H1 (cell line): ENCODE results near the gene COBLL1. TPM values are rescaled to one million over a fixed set of nuclear protein-coding genes. Genes with fewer than 3 reads are reported as not detected.

Experiments used
- CTCF ChIA-PET: fragments of 300-600 bp; sonication (Branson Sonifier 250); formaldehyde crosslinking; loops from one replicate; lab custom pipeline; 2021; ENCODE audit not compliant: partially characterized antibody; lab: Charles Lee
- POLR2A ChIA-PET: fragments of 300-600 bp; sonication (Branson Sonifier 250); formaldehyde crosslinking; loops from one replicate; lab custom pipeline; 2021; ENCODE audit warnings: inconsistent platforms; ENCODE audit not compliant: partially characterized antibody; lab: Charles Lee
- DNase-seq, 2 experiments: peaks; one replicate each; pipeline versions ENCODE4 v3.0.0 to v3.0.0-alpha.2; 2010 to 2022; ENCODE audit warnings: low spot score in 2 of 2, low read depth in 1 of 2, mixed read lengths in 1 of 2
- FAIRE-seq: peaks from 2 replicates; lab custom pipeline; 2011; peaks lifted over from hg19 to GRCh38; lab: Jason Lieb, UNC
- H2AFZ ChIP-seq: 2 replicates; pipeline ENCODE4 v1.8.1; 2012; ENCODE audit warnings: low read length, inconsistent platforms
- H2AK5ac ChIP-seq: 2 replicates; pipeline ENCODE4 v1.6.1; 2013; ENCODE audit warnings: low read depth, low read length
- H2BK120ac ChIP-seq: replicated peaks from 2 replicates; pipeline ENCODE3; 2013; ENCODE audit warnings: low read depth, low read length, inconsistent platforms
- H2BK12ac ChIP-seq: 2 replicates; pipeline ENCODE4 v1.6.1; 2013; ENCODE audit warnings: low read depth, low read length
- H2BK15ac ChIP-seq: 2 replicates; pipeline ENCODE4 v1.6.1; 2013; ENCODE audit warnings: low read length
- H2BK20ac ChIP-seq: 2 replicates; pipeline ENCODE4 v1.6.1; 2013; ENCODE audit warnings: low read length
- H2BK5ac ChIP-seq: 2 replicates; pipeline ENCODE4 v1.6.1; 2013; ENCODE audit warnings: low read depth, low read length
- H3K14ac ChIP-seq: 2 replicates; pipeline ENCODE4 v1.6.1; 2013; ENCODE audit warnings: inconsistent platforms; ENCODE audit not compliant: insufficient read length
- H3K18ac ChIP-seq: 2 replicates; pipeline ENCODE4 v1.6.1; 2013; ENCODE audit warnings: low read length; ENCODE audit errors: extremely low read depth
- H3K23ac ChIP-seq: 2 replicates; pipeline ENCODE4 v1.6.1; 2013; ENCODE audit warnings: inconsistent platforms; ENCODE audit not compliant: insufficient read length
- H3K23me2 ChIP-seq: 2 replicates; pipeline ENCODE4 v1.6.1; 2013; ENCODE audit warnings: low read depth, low read length
- H3K27ac ChIP-seq: 2 replicates; pipeline ENCODE4 v1.6.1; 2011; ENCODE audit warnings: low read depth, low read length, inconsistent platforms
- H3K27me3 ChIP-seq, 4 experiments: replicated peaks in 1 of 4; 1 replicate in 1 of 4; 2 replicates in 3 of 4; pipeline versions ENCODE4 v1.6.1 to v1.8.1; 2011 to 2013; ENCODE audit warnings: low read length in 3 of 4, mild to moderate bottlenecking in 3 of 4, inconsistent platforms in 2 of 4, mixed read lengths in 2 of 4, moderate library complexity in 1 of 4; ENCODE audit not compliant: control insufficient read depth in 3 of 4, insufficient read depth in 3 of 4; ENCODE audit errors: extremely low read depth in 1 of 4
- H3K36me3 ChIP-seq, 4 experiments: 2 replicates each; pipeline versions ENCODE4 v1.6.1 to v1.8.1; 2011 to 2013; ENCODE audit warnings: mild to moderate bottlenecking in 4 of 4, low read length in 3 of 4, moderate library complexity in 2 of 4, control low read depth in 1 of 4, inconsistent platforms in 1 of 4; ENCODE audit not compliant: insufficient read depth in 4 of 4, control insufficient read depth in 2 of 4
- H3K4ac ChIP-seq: replicated peaks from 2 replicates; pipeline ENCODE3; 2013; ENCODE audit warnings: low read length, low read depth, mixed read lengths, inconsistent platforms; ENCODE audit not compliant: insufficient read length
- H3K4me1 ChIP-seq, 4 experiments: replicated peaks in 1 of 4; 1 replicate in 1 of 4; 2 replicates in 3 of 4; pipeline versions ENCODE4 v1.6.1 to v1.8.1; 2011 to 2013; ENCODE audit warnings: low read length in 3 of 4, inconsistent platforms in 2 of 4, mixed read lengths in 1 of 4; ENCODE audit not compliant: insufficient read depth in 4 of 4, control insufficient read depth in 3 of 4
- H3K4me2 ChIP-seq, 2 experiments: 2 replicates each; pipeline versions ENCODE4 v1.6.1 to v1.8.1; 2011 to 2013; ENCODE audit warnings: low read depth in 2 of 2, low read length in 2 of 2, control low read depth in 1 of 2, inconsistent platforms in 1 of 2, mild to moderate bottlenecking in 1 of 2; ENCODE audit not compliant: insufficient read depth in 1 of 2
- H3K4me3 ChIP-seq, 4 experiments: fragments of 200-600, 300-600 bp in 1 of 4; sonication (generic), shearing (Covaris generic), sonication (Bioruptor Twin) in 1 of 4; 2 replicates each; pipeline versions ENCODE4 v1.5.1 to v1.8.1; 2011 to 2016; ENCODE audit warnings: low read length in 4 of 4, low read depth in 3 of 4, control low read depth in 2 of 4, inconsistent platforms in 2 of 4, mild to moderate bottlenecking in 2 of 4, mixed read lengths in 1 of 4, moderate library complexity in 1 of 4; ENCODE audit not compliant: insufficient read depth in 2 of 4; ENCODE audit errors: extremely low read depth in 1 of 4
- H3K56ac ChIP-seq: replicated peaks from 2 replicates; pipeline ENCODE3; 2013; ENCODE audit warnings: low read depth, mild to moderate bottlenecking, mixed read lengths, low read length, inconsistent platforms; ENCODE audit not compliant: insufficient read length
- H3K79me1 ChIP-seq: 2 replicates; pipeline ENCODE4 v1.6.1; 2013; ENCODE audit warnings: low read depth, low read length, control low read depth
- H3K79me2 ChIP-seq, 2 experiments: 2 replicates each; pipeline versions ENCODE4 v1.6.1 to v1.8.1; 2012 to 2013; ENCODE audit warnings: low read length in 2 of 2, mild to moderate bottlenecking in 2 of 2, inconsistent platforms in 1 of 2; ENCODE audit not compliant: insufficient read depth in 2 of 2, control insufficient read depth in 1 of 2
- H3K9ac ChIP-seq, 4 experiments: replicated peaks in 1 of 4; 1 replicate in 1 of 4; 2 replicates in 3 of 4; pipeline versions ENCODE4 v1.6.1 to v1.8.1; 2011 to 2013; ENCODE audit warnings: low read depth in 3 of 4, low read length in 3 of 4, control low read depth in 2 of 4, mild to moderate bottlenecking in 2 of 4, moderate library complexity in 2 of 4, inconsistent platforms in 1 of 4; ENCODE audit errors: extremely low read depth in 1 of 4
- H3K9me3 ChIP-seq, 2 experiments: 2 replicates each; pipeline versions ENCODE4 v1.6.1 to v1.8.1; 2012 to 2013; ENCODE audit warnings: mild to moderate bottlenecking in 2 of 2, moderate library complexity in 2 of 2, control low read depth in 1 of 2, inconsistent platforms in 1 of 2, low read depth in 1 of 2, low read length in 1 of 2, mixed read lengths in 1 of 2; ENCODE audit not compliant: insufficient read depth in 2 of 2
- H4K20me1 ChIP-seq, 2 experiments: replicated peaks in 1 of 2; 2 replicates each; pipeline versions ENCODE3 to v1.8.1; 2011 to 2013; ENCODE audit warnings: inconsistent platforms in 2 of 2, low read length in 2 of 2, mild to moderate bottlenecking in 1 of 2; ENCODE audit not compliant: insufficient read depth in 2 of 2, control insufficient read depth in 1 of 2
- H4K5ac ChIP-seq: 2 replicates; pipeline ENCODE4 v1.6.1; 2013; ENCODE audit warnings: low read length, low read depth, mixed read lengths, inconsistent platforms; ENCODE audit not compliant: insufficient read length
- H4K8ac ChIP-seq: 2 replicates; pipeline ENCODE4 v1.8.0; 2013; ENCODE audit warnings: mild to moderate bottlenecking, moderate library complexity, low read length, inconsistent platforms; ENCODE audit not compliant: insufficient read depth; ENCODE audit errors: extremely low read depth
- H4K91ac ChIP-seq: replicated peaks from 2 replicates; pipeline ENCODE3; 2013; ENCODE audit warnings: low read length, mixed read lengths, inconsistent platforms; ENCODE audit not compliant: insufficient read length
- PHF8 ChIP-seq: fragments of 200-600 bp; sonication (generic); conservative IDR thresholded peaks from 2 replicates; pipeline ENCODE4 v1.7.1; 2012; ENCODE audit warnings: low read depth, mild to moderate bottlenecking, inconsistent platforms, low read length, moderate library complexity
- RXRA ChIP-seq: IDR thresholded peaks from 2 replicates; pipeline ENCODE4 v1.6.1; 2011; ENCODE audit warnings: low read depth, mild to moderate bottlenecking, low read length, moderate library complexity; ENCODE audit not compliant: insufficient read depth
- TCF12 ChIP-seq: IDR thresholded peaks from 2 replicates; pipeline ENCODE4 v1.6.1; 2011; ENCODE audit warnings: low read depth, mild to moderate bottlenecking, low read length
- ZNF274 ChIP-seq: IDR thresholded peaks from 2 replicates; pipeline ENCODE4 v1.7.0; 2012; ENCODE audit warnings: low read length, borderline replicate concordance; ENCODE audit errors: extremely low read depth
- polyA plus RNA-seq, 7 experiments: library from polyadenylated mRNA; depleted of rRNA in 3 of 7; stranded (reverse) in 5 of 7; unstranded in 2 of 7; fragments of >200 nt in 5 of 7; fragments of 200-250 nt in 2 of 7; gene quantifications; 1 replicate in 5 of 7; 2 replicates in 1 of 7; 4 replicates in 1 of 7; pipeline versions ENCODE4 v1.2.1 to v1.2.3, GENCODE V29; 2011 to 2013; ENCODE audit warnings: missing spikeins in 2 of 7, mixed read lengths in 2 of 7
- total RNA-seq: library from RNA; stranded (reverse); fragmentation: NEBNext Ultra II Directional; extraction: Animal tissue kit (Norgen Biotek cat#: 25700); gene quantifications from 2 replicates; pipeline ENCODE4 v1.2.1, GENCODE V29; 2021

The COBLL1 gene
- total and polyA plus RNA-seq, 2 of the 8 experiments (the other 6 are each of a cell fraction or from before 2014, with no cell fraction given): 2.2 to 6.2 TPM

DNA sequence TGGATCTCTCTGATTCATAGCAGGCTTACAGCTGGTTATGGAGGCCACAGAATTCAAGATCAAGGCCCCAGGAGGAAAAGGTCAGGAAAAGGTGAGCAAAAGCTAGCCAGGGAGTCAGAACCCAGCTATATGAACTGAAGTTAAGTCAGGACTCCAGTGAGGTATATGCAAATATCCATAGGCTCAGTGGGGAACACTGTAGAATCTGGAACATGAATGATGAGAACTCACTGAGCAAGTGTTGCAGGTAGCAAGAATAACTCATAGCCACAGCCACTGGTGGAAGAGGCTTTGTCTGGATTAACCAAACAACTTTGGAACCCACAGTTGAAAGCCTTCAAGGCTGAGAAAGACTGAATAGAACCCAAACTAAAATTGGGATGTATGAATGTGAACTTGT, 24.7 kb downstream of the COBLL1 start:
- no peak overlapping the region for H3K9ac ChIP-seq
- CTCF ChIA-PET: no interaction called here

More for the DNA sequence above, 24.7 kb downstream of the COBLL1 start:
- Histone ChIP-seq H3K4me3 (no peak overlapping the region), H2BK5ac (no peak overlapping the region), H3K56ac (no peak overlapping the region), H2BK120ac (no peak overlapping the region), H2AK5ac (no peak overlapping the region), H2BK20ac (no peak overlapping the region), H3K18ac (no peak overlapping the region), H4K5ac (no peak overlapping the region), H3K23ac (no peak overlapping the region), H3K4me1 (no peaks in the 10 kb centered on the region), H3K23me2 (no peaks in the 10 kb centered on the region), H2BK12ac (no peak overlapping the region), H4K91ac (no peak overlapping the region), H3K79me1 (no peaks in the 10 kb centered on the region), H2BK15ac (no peak overlapping the region), H3K4ac (no peak overlapping the region), H4K8ac (no peak overlapping the region), H3K4me2 (no peak overlapping the region), H3K27ac (no peak overlapping the region), H2AFZ (no peak overlapping the region), H3K27me3 (no peaks in the 10 kb centered on the region), H3K9me3 (no peaks in the 10 kb centered on the region), H3K79me2 (no peaks in the 10 kb centered on the region), H4K20me1 (no peaks in the 10 kb centered on the region), H3K36me3 (no peaks in the 10 kb centered on the region), H3K14ac (no peak overlapping the region)
- no peak for FAIRE-seq
- TF ChIP-seq PHF8 (no peak), ZNF274 (no peak), TCF12 (no peak), RXRA (no peak)
- DNase-seq: no peak
- POLR2A ChIA-PET: no interaction called here
